Right lobe of liver (tissue), 6 donors: Measurements from ENCODE around the gene TLL2. TPM values are rescaled to one million over a fixed set of nuclear protein-coding genes. Genes with fewer than 3 reads are reported as not detected.

Experiments
- ATAC-seq, 4 donors: fragments of 200-7000 bp; cut with Tn5 transposase; one replicate each; pipeline ENCODE4 v1.9.1; 2020; ENCODE audit warnings: mild to moderate bottlenecking in 4 of 4, moderate library complexity in 4 of 4
- DNase-seq, 3 donors: peaks; one replicate each; pipeline ENCODE4 v3.0.0-alpha.2; 2020
- H3K27ac ChIP-seq, 3 donors: fragments of 200-600 bp; one replicate each; pipeline ENCODE4 v1.8.0; 2022
- H3K27me3 ChIP-seq, 2 donors: fragments of 200-600 bp; one replicate each; pipeline ENCODE4 v1.8.0; 2022
- H3K36me3 ChIP-seq, 4 donors: fragments of 200-600 bp; sonication (generic) in 1 of 4; one replicate each; pipeline versions ENCODE4 v1.5.1 to v1.8.0; 2017 to 2022; ENCODE audit warnings: control low read depth in 1 of 4
- H3K4me1 ChIP-seq, 4 donors: fragments of 200-600 bp; sonication (generic) in 1 of 4; one replicate each; pipeline versions ENCODE4 v1.5.1 to v1.8.0; 2017 to 2022; ENCODE audit warnings: control low read depth in 1 of 4
- H3K4me3 ChIP-seq, 3 donors: fragments of 200-600 bp; one replicate each; pipeline ENCODE4 v1.8.0; 2022
- H3K9me3 ChIP-seq, 4 donors: fragments of 200-600 bp; sonication (generic) in 1 of 4; one replicate each; pipeline versions ENCODE4 v1.5.1 to v1.8.0; 2017 to 2022; ENCODE audit warnings: control low read depth in 1 of 4
- CTCF ChIP-seq, 4 donors: fragments of 200-600 bp in 3 of 4; fragments of 450-650 bp in 1 of 4; IDR thresholded peaks; one replicate each; pipeline versions ENCODE4 v1.5.1 to v1.8.0; 2016 to 2022; ENCODE audit warnings: antibody characterized with exemption in 4 of 4, mild to moderate bottlenecking in 2 of 4
- POLR2A ChIP-seq: fragments of 450-650 bp; IDR thresholded peaks from one replicate; pipeline ENCODE4 v1.6.1; 2017; ENCODE audit warnings: antibody characterized with exemption, mild to moderate bottlenecking
- WGBS: methylation state at CpG from one replicate; pipeline ENCODE4 v1.1.6; 2018; ENCODE audit warnings: low coverage, low lambda C conversion rate; ENCODE audit not compliant: insufficient coverage; ENCODE audit errors: missing lambda C conversion rate; 5-methylcytosine and 5-hydroxymethylcytosine counted together
- intact Hi-C, 2 donors: fragments of 100-400 bp; cut with DNase I; formaldehyde crosslinking; loops; one replicate each; pipeline versions ENCODE4 v1.11.2 to v1.14.1; 2022
- total RNA-seq, 6 experiments: library from RNA; depleted of rRNA in 2 of 6; stranded (reverse); fragments of >200 nt in 2 of 6; fragmentation: NEBNext Ultra II Directional in 3 of 6; extraction: Animal tissue kit (Norgen Biotek cat#: 25700) in 3 of 6; gene quantifications; one replicate each; pipeline versions ENCODE4 v1.1.0 to v1.2.4, GENCODE V29; 2016 to 2023
- donor health status: DM: no; HTN: yes; CAD: no.
- donor health status: DM: no; HTN: no; CAD: no.
- donor health status: DM: no; HTN: no; CAD: no.
- donor health status: DM: no; HTN: yes; CAD: no.
- donor health status: DM: no; HTN: yes; CAD: no.

The TLL2 gene
- total RNA-seq, 6 experiments from 2014 or later: 0.11 to 0.14 TPM; not detected in 4

- ATAC-seq (peak in 3 of 4 donors; percentile 2 to 13 (median 11)), DNase-seq (peak in 1 of 3 donors; percentile 29)
- Histone ChIP-seq H3K36me3 (no peaks in the 10 kb centered on the region), H3K27ac (no peak overlapping the region), H3K9me3 (no peaks in the 10 kb centered on the region), H3K4me1 (peaks cover 0 to 22% (median 4%) of the 10 kb centered on the region in 4 donors), H3K4me3 (peak overlapping the region; percentile 30 to 48 (median 40)), H3K27me3 (no peaks in the 10 kb centered on the region)
- WGBS: under 1% methylated on average over 51 of the region's 65 CpGs
- intact Hi-C loops: loop anchor here in 1 of 2 donors (5.0 kb wide), 1 partner anchor 115 kb away; no protein-coding TSS in a partner anchor
- TF ChIP-seq CTCF (IDR thresholded peaks at IDR 0.05) (no peak), POLR2A (no peak)
Measured at GRCh38 chr10:96512524-96513304, 1.0 kb downstream of the TLL2 start.

GRCh38 chr10:96511044-96511945, 2.4 kb downstream of the TLL2 start:
- 100% methylated on average over 1 of the region's 7 CpGs for WGBS
- Histone ChIP-seq H3K27ac (no peak overlapping the region), H3K27me3 (no peaks in the 10 kb centered on the region), H3K36me3 (no peaks in the 10 kb centered on the region), H3K4me1 (peaks cover 0 to 22% (median 4%) of the 10 kb centered on the region in 4 donors), H3K4me3 (no peak overlapping the region), H3K9me3 (no peaks in the 10 kb centered on the region)
- TF ChIP-seq POLR2A (no peak), CTCF (IDR thresholded peaks at IDR 0.05) (peak; percentile 39 to 66 (median 56))
- no peak for DNase-seq
- intact Hi-C loops: loop anchor here in 1 of 2 donors (5.0 kb wide), 1 partner anchor 114 kb away; no protein-coding TSS in a partner anchor
- ATAC-seq: peak; percentile 37 to 58 (median 50)

GRCh38 chr10:96509017-96509641, 4.6 kb downstream of the TLL2 start:
- intact Hi-C loops: loop anchor here in 1 of 2 donors (5.0 kb wide), 1 partner anchor 137 kb away; no protein-coding TSS in a partner anchor
- Histone ChIP-seq H3K27me3 (no peaks in the 10 kb centered on the region), H3K4me1 (peaks cover 0 to 18% (median 4%) of the 10 kb centered on the region in 4 donors), H3K4me3 (no peak overlapping the region), H3K27ac (no peak overlapping the region), H3K36me3 (no peaks in the 10 kb centered on the region), H3K9me3 (no peaks in the 10 kb centered on the region)
- WGBS: 60% methylated on average over 1 of the region's 3 CpGs
- DNase-seq: no peak
- no peak for TF ChIP-seq POLR2A
- ATAC-seq: no peak

GRCh38 chr10:96507044-96507443, 6.7 kb downstream of the TLL2 start:
- intact Hi-C loops: loop anchor here in 1 of 2 donors (5.0 kb wide), 1 partner anchor 135 kb away; no protein-coding TSS in a partner anchor
- Histone ChIP-seq H3K9me3 (no peaks in the 10 kb centered on the region), H3K36me3 (no peaks in the 10 kb centered on the region), H3K4me3 (no peak overlapping the region), H3K4me1 (no peaks in the 10 kb centered on the region), H3K27ac (no peak overlapping the region), H3K27me3 (no peaks in the 10 kb centered on the region)
- no peak for TF ChIP-seq POLR2A
- no peak for TF ChIP-seq CTCF (IDR thresholded peaks at IDR 0.05)
- ATAC-seq (no peak), DNase-seq (no peak)
- no CpG with 5 or more reads among the region's 2 CpGs for WGBS
